K562 (cell line): ENCODE measurements around the gene MAD2L1BP. TPM values are rescaled to one million over a fixed set of nuclear protein-coding genes. Genes with fewer than 3 reads are reported as not detected.

Source experiments
- ARID2 ChIP-seq: fragments of 450-650 bp; IDR thresholded peaks from 2 replicates; pipeline ENCODE4 v1.6.1; 2017; ENCODE audit warnings: antibody characterized with exemption, mild to moderate bottlenecking
- E2F8 ChIP-seq: fragments of 450-650 bp; IDR thresholded peaks from 2 replicates; pipeline ENCODE4 v1.7.1; 2018; ENCODE audit warnings: mild to moderate bottlenecking, low read depth; ENCODE audit not compliant: partially characterized antibody
- EGR1 ChIP-seq: fragments of 450-650 bp; conservative IDR thresholded peaks from 2 replicates; pipeline ENCODE4 v1.6.1; 2017; ENCODE audit warnings: mild to moderate bottlenecking
- GATAD2B ChIP-seq: fragments of 450-650 bp; IDR thresholded peaks from 2 replicates; pipeline ENCODE4 v1.6.1; 2017; ENCODE audit warnings: mild to moderate bottlenecking, borderline replicate concordance
- NCOA2 ChIP-seq, 2 experiments: fragments of 450-650 bp; IDR thresholded peaks; 2 replicates each; pipeline ENCODE4 v1.6.1; 2018; ENCODE audit warnings: mild to moderate bottlenecking in 2 of 2, moderate library complexity in 1 of 2; ENCODE audit not compliant: partially characterized antibody in 2 of 2
- PML ChIP-seq: IDR thresholded peaks from 2 replicates; pipeline ENCODE4 v1.6.1; 2012; ENCODE audit warnings: low read length, inconsistent platforms
- RAD51 ChIP-seq: fragments of 450-650 bp; IDR thresholded peaks from 2 replicates; pipeline ENCODE4 v1.7.1; 2016; ENCODE audit warnings: low read depth, mild to moderate bottlenecking, borderline replicate concordance
- RBM22 ChIP-seq: fragments of 200-400 bp; formaldehyde crosslinking; IDR thresholded peaks from 2 replicates; pipeline ENCODE4 v1.6.1; 2018; ENCODE audit warnings: low read length, low read depth; ENCODE audit not compliant: poor library complexity, severe bottlenecking
- RCOR1 ChIP-seq, 2 experiments: IDR thresholded peaks; 2 replicates each; pipeline ENCODE4 v1.6.1; 2012; ENCODE audit warnings: low read depth in 2 of 2, low read length in 2 of 2, borderline replicate concordance in 1 of 2, improper control_type of control experiment in 1 of 2
- ZHX1 ChIP-seq: fragments of 150-350 bp; conservative IDR thresholded peaks from 2 replicates; pipeline ENCODE4 v1.6.1; 2014; ENCODE audit warnings: low read length
- ZNF3 ChIP-seq: fragments of 250-450 bp; sonication (Bioruptor Pico); IDR thresholded peaks from 2 replicates; pipeline ENCODE4 v1.5.0; 2021; ENCODE audit warnings: mild to moderate bottlenecking, moderate library complexity
- ZNF431 ChIP-seq: sonication (generic); formaldehyde crosslinking; IDR thresholded peaks from 2 replicates; pipeline ENCODE4 v1.8.0; 2022; ENCODE audit warnings: mild to moderate bottlenecking, missing genetic modification reagents
- ZNF639 ChIP-seq, 2 experiments: fragments of 200-800 bp in 1 of 2; sonication (Bioruptor generic) in 1 of 2; sonication (generic) in 1 of 2; formaldehyde crosslinking in 1 of 2; IDR thresholded peaks in 1 of 2; conservative IDR thresholded peaks in 1 of 2; 2 replicates each; pipeline versions ENCODE4 v1.5.0 to v1.6.1; 2016 to 2020; ENCODE audit warnings: missing compliant biosample characterization in 1 of 2, missing genetic modification characterization in 1 of 2, missing genetic modification reagents in 1 of 2
- polyA plus RNA-seq, 8 experiments: library from polyadenylated mRNA; depleted of rRNA in 4 of 8; stranded (reverse) in 5 of 8; unstranded in 3 of 8; fragments of >200 nt; fragmentation: Nextera tagmentation in 2 of 8; fragmentation: Illumina TruSeq in 1 of 8; extraction: Ambion mirVana in 2 of 8; extraction: Trizol in 1 of 8; gene quantifications; 2 replicates each; pipeline versions ENCODE4 v1.2.1 to v1.2.3, GENCODE V29; 2011 to 2014; ENCODE audit warnings: inconsistent platforms in 1 of 8, missing spikeins in 1 of 8
- total RNA-seq, 7 experiments: library from RNA; depleted of rRNA in 6 of 7; stranded (reverse); fragments of >200 nt in 6 of 7; fragmentation: Illumina TruSeq in 2 of 7; extraction: Trizol in 2 of 7; gene quantifications; 2 replicates each; pipeline versions ENCODE4 v1.2.1 to v1.2.3, GENCODE V29; 2011 to 2021; ENCODE audit warnings: low replicate concordance in 1 of 7
- TF ChIP-seq, protein P1 (sequence below): sonication (generic); formaldehyde crosslinking; IDR thresholded peaks from 2 replicates; pipeline ENCODE4 v1.8.1; 2023; ENCODE audit warnings: missing genetic modification reagents, mild to moderate bottlenecking, borderline replicate concordance

MAD2L1BP gene
- total and polyA plus RNA-seq, 9 of the 15 experiments (the other 6 are each of a cell fraction or from before 2014, with no cell fraction given) = 69.7 to 321 (median 111) TPM

GRCh38 chr6:43687437-43688347 lies 52.1 kb downstream of the MAD2L1BP start, which contains the start of gene MRPS18A (continued):
- peak in 1 of 2 experiments; percentile 83; a peak in 2 of 4 replicates for TF ChIP-seq ZNF639 (CRISPR knock-in tag; conservative IDR thresholded peaks at IDR 0.05 in 1 of 2, IDR thresholded peaks at IDR 0.05 in 1 of 2)
- no peak for TF ChIP-seq NCOA2 (IDR thresholded peaks at IDR 0.05; ENCODE audit: partially characterized antibody in 2 of 2)
- peak in 1 of 2 experiments; percentile 72; a peak in 2 of 4 replicates for TF ChIP-seq RCOR1 (IDR thresholded peaks at IDR 0.05; ENCODE audit: borderline replicate concordance in 1 of 2, low read depth in 2 of 2, low read length in 2 of 2)
- no peak for TF ChIP-seq GATAD2B
- TF ChIP-seq, protein P1, sequence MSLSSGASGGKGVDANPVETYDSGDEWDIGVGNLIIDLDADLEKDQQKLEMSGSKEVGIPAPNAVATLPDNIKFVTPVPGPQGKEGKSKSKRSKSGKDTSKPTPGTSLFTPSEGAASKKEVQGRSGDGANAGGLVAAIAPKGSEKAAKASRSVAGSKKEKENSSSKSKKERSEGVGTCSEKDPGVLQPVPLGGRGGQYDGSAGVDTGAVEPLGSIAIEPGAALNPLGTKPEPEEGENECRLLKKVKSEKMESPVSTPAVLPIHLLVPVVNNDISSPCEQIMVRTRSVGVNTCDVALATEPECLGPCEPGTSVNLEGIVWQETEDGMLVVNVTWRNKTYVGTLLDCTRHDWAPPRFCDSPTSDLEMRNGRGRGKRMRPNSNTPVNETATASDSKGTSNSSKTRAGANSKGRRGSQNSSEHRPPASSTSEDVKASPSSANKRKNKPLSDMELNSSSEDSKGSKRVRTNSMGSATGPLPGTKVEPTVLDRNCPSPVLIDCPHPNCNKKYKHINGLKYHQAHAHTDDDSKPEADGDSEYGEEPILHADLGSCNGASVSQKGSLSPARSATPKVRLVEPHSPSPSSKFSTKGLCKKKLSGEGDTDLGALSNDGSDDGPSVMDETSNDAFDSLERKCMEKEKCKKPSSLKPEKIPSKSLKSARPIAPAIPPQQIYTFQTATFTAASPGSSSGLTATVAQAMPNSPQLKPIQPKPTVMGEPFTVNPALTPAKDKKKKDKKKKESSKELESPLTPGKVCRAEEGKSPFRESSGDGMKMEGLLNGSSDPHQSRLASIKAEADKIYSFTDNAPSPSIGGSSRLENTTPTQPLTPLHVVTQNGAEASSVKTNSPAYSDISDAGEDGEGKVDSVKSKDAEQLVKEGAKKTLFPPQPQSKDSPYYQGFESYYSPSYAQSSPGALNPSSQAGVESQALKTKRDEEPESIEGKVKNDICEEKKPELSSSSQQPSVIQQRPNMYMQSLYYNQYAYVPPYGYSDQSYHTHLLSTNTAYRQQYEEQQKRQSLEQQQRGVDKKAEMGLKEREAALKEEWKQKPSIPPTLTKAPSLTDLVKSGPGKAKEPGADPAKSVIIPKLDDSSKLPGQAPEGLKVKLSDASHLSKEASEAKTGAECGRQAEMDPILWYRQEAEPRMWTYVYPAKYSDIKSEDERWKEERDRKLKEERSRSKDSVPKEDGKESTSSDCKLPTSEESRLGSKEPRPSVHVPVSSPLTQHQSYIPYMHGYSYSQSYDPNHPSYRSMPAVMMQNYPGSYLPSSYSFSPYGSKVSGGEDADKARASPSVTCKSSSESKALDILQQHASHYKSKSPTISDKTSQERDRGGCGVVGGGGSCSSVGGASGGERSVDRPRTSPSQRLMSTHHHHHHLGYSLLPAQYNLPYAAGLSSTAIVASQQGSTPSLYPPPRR (CRISPR knock-in tag) = no peak
- no peak for TF ChIP-seq ARID2
- peak; percentile 70 for TF ChIP-seq E2F8
- TF ChIP-seq PML = peak; percentile 84
- TF ChIP-seq EGR1 = peak; percentile 72
- TF ChIP-seq ZNF3 (CRISPR knock-in tag) = no peak
- TF ChIP-seq RBM22 = no peak
- no peak for TF ChIP-seq ZNF431 (CRISPR knock-in tag)
- TF ChIP-seq ZHX1 = no peak
- TF ChIP-seq RAD51 = no peak
